Activated naive CD4-positive, alpha-beta T cell treated with anti-CD3 and anti-CD28 coated beads for 36 hours (primary cell): Measurements from ENCODE around the gene SPTB. TPM values are rescaled to one million over a fixed set of nuclear protein-coding genes. Genes with fewer than 3 reads are reported as not detected.
A peak's percentile ranks its signal among the peaks of the same experiment; 100 is the strongest.

ENCODE experiments used
- CTCF ChIA-PET: fragments of 350-600 bp; sonication (Branson Sonifier 250); formaldehyde crosslinking; loops from one replicate; lab custom pipeline; 2021; ENCODE audit warnings: antibody characterized with exemption; lab: Charles Lee
- DNase-seq: peaks from one replicate; pipeline ENCODE4 v3.0.0-alpha.2; 2020
- H3K27ac Mint-ChIP-seq: one replicate; pipeline ENCODE4 v1.8.0; 2021; ENCODE audit warnings: mild to moderate bottlenecking, mixed read lengths
- H3K27me3 Mint-ChIP-seq: one replicate; pipeline ENCODE4 v1.8.0; 2021; ENCODE audit warnings: low read depth, mixed read lengths
- H3K36me3 Mint-ChIP-seq: one replicate; pipeline ENCODE4 v1.8.0; 2021; ENCODE audit warnings: low read depth, mixed read lengths
- H3K4me1 Mint-ChIP-seq: one replicate; pipeline ENCODE4 v1.8.0; 2021; ENCODE audit warnings: low read depth, mixed read lengths
- H3K4me3 Mint-ChIP-seq: one replicate; pipeline ENCODE4 v1.8.0; 2021; ENCODE audit warnings: mild to moderate bottlenecking, moderate library complexity, mixed read lengths
- H3K9me3 Mint-ChIP-seq: one replicate; pipeline ENCODE4 v1.8.0; 2021; ENCODE audit warnings: mixed read lengths
- intact Hi-C: fragments of 100-400 bp; cut with micrococcal nuclease; formaldehyde crosslinking; loops from one replicate; pipeline ENCODE4 v1.15.1; 2023
- total RNA-seq, 2 experiments: library from RNA; stranded (reverse); gene quantifications; one replicate each; pipeline ENCODE4 v1.2.3, GENCODE V29; 2021

The SPTB gene
- total RNA-seq, 2 experiments from 2014 or later, result 0.42 to 0.55 TPM

DNA sequence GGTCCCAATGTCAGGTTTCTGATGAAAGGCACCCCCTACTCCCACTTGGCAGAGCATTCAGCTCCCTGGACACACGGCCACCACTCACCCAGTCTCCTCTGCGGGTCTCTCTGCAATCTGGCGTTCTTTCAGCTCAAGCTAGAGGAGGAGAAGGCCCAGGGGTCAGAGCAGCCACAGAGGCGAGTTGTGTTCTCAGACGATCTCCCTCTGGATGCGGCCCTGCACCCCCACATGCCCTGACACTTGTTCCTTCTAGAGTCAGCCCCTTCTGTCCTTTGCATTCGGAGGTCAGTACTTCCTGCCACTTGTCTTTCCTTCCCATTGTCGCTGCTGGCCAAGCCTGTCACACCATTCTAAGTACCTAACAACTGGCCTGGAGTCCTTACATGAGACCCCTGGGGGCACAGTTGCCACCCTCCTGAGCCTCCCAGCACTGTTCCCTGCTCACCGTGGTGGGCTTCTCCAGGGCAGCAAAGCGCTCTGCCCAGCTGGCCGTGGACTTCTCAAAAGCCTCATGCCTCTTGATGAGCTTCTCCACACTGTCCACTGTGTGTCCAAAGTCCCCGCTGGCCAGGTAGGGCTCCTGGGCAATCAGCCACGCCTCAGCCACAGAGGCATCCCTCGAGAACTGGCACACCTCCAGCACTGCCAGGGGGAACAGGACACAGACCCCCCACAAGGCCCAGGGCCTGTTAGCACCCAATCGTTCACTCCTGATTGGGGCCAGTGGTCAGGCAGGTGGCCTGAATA, 112.3 kb downstream of the SPTB start:
- intact Hi-C loops, result no loop called here
- peaks cover 13% of the 10 kb centered on the region for H3K4me1 Mint-ChIP-seq
- no peak overlapping the region for H3K27ac Mint-ChIP-seq
- CTCF ChIA-PET, result interaction anchor here (1.7 to 2.2 kb wide), 2 partner anchors 95 to 124 kb away, joined by 4 to 5 read pairs; no protein-coding TSS in a partner anchor
- no peaks in the 10 kb centered on the region for H3K9me3 Mint-ChIP-seq
- DNase-seq, result no peak
- H3K4me3 Mint-ChIP-seq, result no peak overlapping the region
- H3K27me3 Mint-ChIP-seq, result no peaks in the 10 kb centered on the region
- H3K36me3 Mint-ChIP-seq, result no peaks in the 10 kb centered on the region

DNA sequence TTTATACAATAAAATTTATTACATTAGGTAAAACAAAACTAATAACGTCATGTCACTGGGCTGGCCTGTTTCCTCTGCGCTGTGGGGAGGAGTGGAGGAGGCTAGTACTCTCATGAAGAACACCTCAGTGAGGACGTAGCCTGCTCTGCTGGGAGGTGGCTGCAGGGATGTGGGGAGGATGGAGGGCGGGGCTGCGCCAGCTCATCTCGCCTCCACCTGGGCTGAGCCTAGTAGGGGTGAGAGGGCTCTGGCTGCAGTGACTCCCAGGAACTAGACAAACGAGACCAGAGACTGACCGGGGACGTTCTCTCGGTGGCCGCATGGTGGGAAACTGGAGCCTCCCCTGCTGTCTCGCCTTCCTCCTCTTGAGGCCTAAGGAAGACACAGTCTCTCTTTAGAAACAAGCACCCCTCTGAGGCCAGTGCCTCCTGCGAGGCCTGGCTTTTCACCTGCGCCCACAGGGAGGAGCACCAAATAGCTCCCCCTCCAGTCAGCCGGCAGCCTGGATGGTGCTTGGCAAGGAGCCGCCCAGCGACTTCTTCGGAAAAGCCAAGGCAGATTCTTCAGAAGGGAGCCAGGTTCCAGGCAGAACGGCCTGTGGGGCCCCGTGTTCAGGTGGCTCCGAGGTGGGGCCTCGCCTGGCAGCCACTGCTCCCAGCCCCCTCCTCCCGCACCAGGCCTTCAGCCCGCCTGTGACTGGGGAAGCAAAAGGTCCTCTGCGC, 113.1 kb downstream of the SPTB start:
- H3K9me3 Mint-ChIP-seq, result no peaks in the 10 kb centered on the region
- no peaks in the 10 kb centered on the region for H3K27me3 Mint-ChIP-seq
- DNase-seq, result no peak
- H3K4me1 Mint-ChIP-seq, result peaks cover 15% of the 10 kb centered on the region
- H3K4me3 Mint-ChIP-seq, result no peak overlapping the region
- H3K36me3 Mint-ChIP-seq, result no peaks in the 10 kb centered on the region
- H3K27ac Mint-ChIP-seq, result no peak overlapping the region
- CTCF ChIA-PET, result interaction anchor here (0.6 to 2.2 kb wide), 2 partner anchors 125 to 228 kb away, joined by 3 to 4 read pairs; no protein-coding TSS in a partner anchor
- intact Hi-C loops, result no loop called here

DNA sequence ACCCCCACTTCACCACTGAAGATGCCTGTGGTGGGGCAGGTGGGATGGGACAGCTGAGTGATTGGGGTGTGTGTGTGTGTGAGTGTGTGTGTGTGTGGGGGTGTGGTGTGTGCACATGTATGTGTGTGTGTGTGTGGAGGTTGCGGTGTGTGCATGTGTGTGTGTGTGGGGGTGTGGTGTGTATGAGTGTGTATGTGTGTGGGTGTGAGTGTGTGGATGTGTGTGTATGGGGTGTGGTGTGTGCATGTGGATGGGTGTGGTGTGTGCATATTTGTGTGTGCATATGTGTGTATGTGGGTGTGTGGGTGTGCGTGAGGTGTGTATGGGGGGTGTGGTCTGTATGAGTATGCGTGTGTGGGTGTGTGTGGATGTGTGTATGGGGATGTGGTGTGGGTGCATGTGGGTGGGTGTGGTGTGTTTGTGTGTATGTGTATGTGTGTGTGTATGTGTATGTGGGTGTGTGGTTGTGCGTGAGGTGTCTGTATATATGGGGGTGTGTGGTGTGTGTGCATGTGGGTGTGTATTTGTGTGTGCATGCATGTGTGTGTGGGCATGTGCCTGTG, 113.9 kb downstream of the SPTB start:
- Mint-ChIP-seq H3K4me3 (no peak overlapping the region), H3K4me1 (peaks cover 7% of the 10 kb centered on the region), H3K9me3 (no peaks in the 10 kb centered on the region), H3K27ac (no peak overlapping the region), H3K36me3 (no peaks in the 10 kb centered on the region), H3K27me3 (no peaks in the 10 kb centered on the region)
- no peak for DNase-seq
- intact Hi-C loops, result no loop called here
- CTCF ChIA-PET, result interaction anchor here (0.5 to 5.3 kb wide), 11 partner anchors 9 to 247 kb away, joined by 3 to 67 read pairs (median 5); no protein-coding TSS in a partner anchor

GRCh38 chr14:64764641-64765520, 114.8 kb downstream of the SPTB start:
- Mint-ChIP-seq H3K4me1 (peaks cover 6% of the 10 kb centered on the region), H3K36me3 (no peaks in the 10 kb centered on the region), H3K27me3 (no peaks in the 10 kb centered on the region), H3K9me3 (no peaks in the 10 kb centered on the region), H3K27ac (no peak overlapping the region), H3K4me3 (peak overlapping the region; percentile 45)
- CTCF ChIA-PET, result interaction anchor here (0.5 to 5.3 kb wide), 22 partner anchors 9 to 342 kb away, joined by 3 to 67 read pairs (median 4); no protein-coding TSS in a partner anchor
- peak; percentile 74 for DNase-seq
- intact Hi-C loops, result loop anchor here (1.0 to 5.0 kb wide), 4 partner anchors 58 to 421 kb away; no protein-coding TSS in a partner anchor

GRCh38 chr14:64763801-64764621, 115.7 kb downstream of the SPTB start:
- Mint-ChIP-seq H3K36me3 (no peaks in the 10 kb centered on the region), H3K27me3 (no peaks in the 10 kb centered on the region), H3K4me3 (no peak overlapping the region), H3K9me3 (no peaks in the 10 kb centered on the region), H3K27ac (no peak overlapping the region), H3K4me1 (peaks cover 6% of the 10 kb centered on the region)
- intact Hi-C loops, result loop anchor here (1.0 to 5.0 kb wide), 4 partner anchors 57 to 420 kb away; no protein-coding TSS in a partner anchor
- peak; percentile 17 for DNase-seq
- CTCF ChIA-PET, result interaction anchor here (0.6 to 5.3 kb wide), 17 partner anchors 8 to 341 kb away, joined by 3 to 67 read pairs (median 4); no protein-coding TSS in a partner anchor

GRCh38 chr14:64763085-64763782, 116.5 kb downstream of the SPTB start:
- CTCF ChIA-PET, result interaction anchor here (1.2 to 5.3 kb wide), 2 partner anchors 38 to 91 kb away, joined by 3 to 67 read pairs; no protein-coding TSS in a partner anchor
- intact Hi-C loops, result loop anchor here (5.0 kb wide), 2 partner anchors 56 to 129 kb away; no protein-coding TSS in a partner anchor
- Mint-ChIP-seq H3K4me3 (no peak overlapping the region), H3K9me3 (no peaks in the 10 kb centered on the region), H3K4me1 (peaks cover 6% of the 10 kb centered on the region), H3K27me3 (no peaks in the 10 kb centered on the region), H3K36me3 (no peaks in the 10 kb centered on the region), H3K27ac (no peak overlapping the region)
- no peak for DNase-seq

DNA sequence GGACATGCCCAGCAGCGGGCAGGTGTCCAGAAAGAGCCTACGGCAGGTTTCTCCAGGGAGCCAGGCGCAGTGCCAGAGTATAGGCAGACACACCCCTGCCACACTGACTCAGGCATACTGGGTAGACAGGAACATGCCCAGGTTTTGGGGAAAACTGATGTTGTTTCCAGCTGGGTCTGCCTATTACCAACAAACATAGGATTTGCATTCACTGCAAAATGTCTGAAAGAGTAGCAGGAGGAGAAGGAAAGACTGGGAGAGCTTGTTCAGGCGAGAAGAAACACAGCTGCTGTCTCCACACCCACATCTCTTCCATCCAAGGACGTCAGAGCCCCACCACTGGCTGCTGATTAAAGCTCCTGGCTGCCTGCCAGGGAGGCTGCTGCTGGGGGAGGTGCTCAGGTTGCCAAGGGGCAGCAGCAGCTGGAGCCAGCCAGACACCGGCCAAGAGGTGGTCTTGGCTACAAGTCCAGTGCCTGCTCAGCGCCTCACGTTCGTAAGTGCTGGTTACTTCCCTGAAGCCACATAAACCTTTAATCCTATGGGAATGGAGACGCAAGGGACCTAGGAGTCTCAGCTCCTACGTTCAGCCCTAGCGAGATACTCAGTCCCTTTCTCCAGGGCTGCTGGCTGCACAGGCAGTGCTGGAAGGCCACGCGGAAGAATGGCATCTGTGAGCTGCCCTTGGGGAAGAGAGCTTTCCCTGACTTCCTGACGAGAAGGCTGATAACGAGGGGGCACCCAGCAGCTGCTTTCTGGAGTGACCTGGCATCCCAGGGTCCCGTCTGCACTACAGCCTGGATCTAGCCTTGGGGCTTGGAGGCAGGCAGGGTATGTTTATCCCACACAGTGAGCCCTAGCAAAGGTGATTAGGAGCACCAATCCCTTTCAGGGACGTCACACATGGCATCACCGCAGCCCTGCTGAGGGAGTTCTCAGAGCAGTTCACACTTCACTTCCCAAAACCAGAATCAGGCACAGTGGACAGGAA, 117.4 kb downstream of the SPTB start:
- Mint-ChIP-seq H3K4me3 (no peak overlapping the region), H3K36me3 (no peaks in the 10 kb centered on the region), H3K9me3 (no peaks in the 10 kb centered on the region), H3K27me3 (no peaks in the 10 kb centered on the region), H3K27ac (no peak overlapping the region), H3K4me1 (peaks cover 6% of the 10 kb centered on the region)
- CTCF ChIA-PET, result interaction anchor here (0.6 to 5.3 kb wide), 11 partner anchors 10 to 668 kb away, joined by 3 to 67 read pairs (median 5); no protein-coding TSS in a partner anchor
- peak; percentile 15 for DNase-seq
- intact Hi-C loops, result loop anchor here (5.0 kb wide), 2 partner anchors 55 to 130 kb away; no protein-coding TSS in a partner anchor

DNA sequence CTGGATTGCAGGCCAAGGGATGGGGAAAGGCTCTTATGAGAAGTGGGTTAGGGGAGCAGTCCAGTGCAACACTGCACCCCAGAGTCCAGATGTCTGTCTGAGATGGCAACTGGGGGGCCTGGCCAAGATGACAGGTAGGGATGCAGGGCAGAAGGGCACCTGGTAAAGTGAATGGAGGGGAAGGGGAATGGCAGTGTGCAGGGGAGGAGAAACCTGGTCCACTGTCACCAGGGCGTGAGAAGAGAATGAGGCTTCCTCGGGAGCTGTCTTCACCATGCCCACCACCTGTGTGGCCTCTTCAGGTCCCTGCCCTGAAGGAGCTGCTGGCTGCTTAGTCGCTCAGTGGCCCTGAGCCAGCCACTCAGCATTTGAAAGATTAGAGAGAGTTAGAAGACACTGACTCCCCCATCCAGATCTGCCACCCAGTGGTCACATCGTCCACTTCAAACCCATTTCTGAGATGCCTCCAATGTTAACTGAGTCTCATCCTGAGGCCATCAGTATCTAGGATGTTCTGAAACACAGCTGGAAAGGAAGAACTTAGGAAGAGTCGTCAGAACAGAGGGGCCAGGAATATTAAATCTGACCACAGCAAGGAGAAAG, 118.2 kb downstream of the SPTB start:
- no peak for DNase-seq
- H3K4me3 Mint-ChIP-seq, result no peak overlapping the region
- H3K27ac Mint-ChIP-seq, result no peak overlapping the region
- H3K36me3 Mint-ChIP-seq, result no peaks in the 10 kb centered on the region
- intact Hi-C loops, result loop anchor here (5.0 kb wide), 2 partner anchors 54 to 131 kb away; no protein-coding TSS in a partner anchor
- no peaks in the 10 kb centered on the region for H3K27me3 Mint-ChIP-seq
- no peaks in the 10 kb centered on the region for H3K9me3 Mint-ChIP-seq
- peaks cover 6% of the 10 kb centered on the region for H3K4me1 Mint-ChIP-seq
- CTCF ChIA-PET, result interaction anchor here (1.0 to 5.3 kb wide), 9 partner anchors 9 to 278 kb away, joined by 3 to 67 read pairs (median 5); no protein-coding TSS in a partner anchor

DNA sequence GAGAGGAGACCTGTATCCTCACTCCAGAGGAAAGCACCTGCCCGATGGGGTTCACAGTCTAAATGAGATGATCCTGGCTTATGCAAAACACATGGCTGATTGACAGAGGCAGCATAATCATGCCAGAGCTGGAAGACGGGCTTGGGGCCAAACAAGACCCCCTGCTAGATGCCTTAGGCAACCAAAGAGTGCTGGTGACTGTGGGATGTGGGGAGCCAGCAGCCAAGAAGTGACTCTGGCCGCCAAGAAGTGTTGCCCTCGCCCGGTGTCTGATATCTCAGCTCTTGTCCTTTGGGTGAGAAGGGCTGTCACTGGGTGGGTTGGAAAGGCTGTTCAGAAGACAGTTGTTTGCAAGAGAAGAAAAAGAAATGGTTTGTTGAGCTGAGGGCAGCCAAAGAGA, 118.8 kb downstream of the SPTB start:
- CTCF ChIA-PET, result interaction anchor here (1.0 to 5.3 kb wide), 7 partner anchors 9 to 331 kb away, joined by 4 to 67 read pairs (median 5); no protein-coding TSS in a partner anchor
- no peak for DNase-seq
- H3K27me3 Mint-ChIP-seq, result no peaks in the 10 kb centered on the region
- H3K4me1 Mint-ChIP-seq, result peaks cover 6% of the 10 kb centered on the region
- intact Hi-C loops, result loop anchor here (1.0 to 5.0 kb wide), 3 partner anchors 54 to 222 kb away; no protein-coding TSS in a partner anchor
- no peaks in the 10 kb centered on the region for H3K36me3 Mint-ChIP-seq
- H3K27ac Mint-ChIP-seq, result no peak overlapping the region
- no peaks in the 10 kb centered on the region for H3K9me3 Mint-ChIP-seq
- no peak overlapping the region for H3K4me3 Mint-ChIP-seq
